SKM-1 treated with dmso at 0.1 percent for 144 hours (cell line): ENCODE measurements around the gene WDR73.
"Not testable (repeated sequence)": the region's sequence is repeated elsewhere in the genome, so short reads cannot be mapped to it uniquely, and the experiment has no call there.

ENCODE experiments used
- DNase-seq: peaks from one replicate; lab custom pipeline; 2025; ENCODE audit not compliant: unreplicated experiment; lab: John Stamatoyannopoulos, UW

WDR73 gene

GRCh38 chr15:84658080-84658787 lies 4.2 kb upstream of the WDR73 start, which contains the start of gene NMB:
TSS of gene NMB (minus strand) at chr15:84658199. CDS start at chr15:84658152, 47 bp downstream.
- DNase-seq = peak; percentile 83

GRCh38 chr15:84657748-84658079 lies 3.6 kb upstream of the WDR73 start:
- no peak for DNase-seq

GRCh38 chr15:84656972-84657371 lies 2.9 kb upstream of the WDR73 start:
- no peak for DNase-seq

GRCh38 chr15:84654689-84655453 lies 788 bp upstream of the WDR73 start:
- peak; percentile 60 for DNase-seq

- DNase-seq = no peak
These were observed 536 bp downstream of the WDR73 start for GRCh38 chr15:84653584-84653909.

GRCh38 chr15:84649706-84650105 lies 4.4 kb downstream of the WDR73 start:
- no peak for DNase-seq

- DNase-seq = no peak
These were observed 5.5 kb downstream of the WDR73 start for GRCh38 chr15:84648539-84648938.

- DNase-seq = no peak
These were observed 6.4 kb downstream of the WDR73 start for GRCh38 chr15:84647726-84648125.

- no peak for DNase-seq
These were observed 8.1 kb downstream of the WDR73 start for GRCh38 chr15:84645997-84646396.

- DNase-seq = no peak
These were observed 8.6 kb downstream of the WDR73 start for GRCh38 chr15:84645496-84645895.

GRCh38 chr15:84643838-84644237 lies 10.2 kb downstream of the WDR73 start:
- DNase-seq = no peak

- DNase-seq = not testable (repeated sequence)
These were observed 11.4 kb downstream of the WDR73 start for GRCh38 chr15:84642640-84643039.

- not testable (repeated sequence) for DNase-seq
These were observed 12.2 kb downstream of the WDR73 start for GRCh38 chr15:84641871-84642270.

- no peak for DNase-seq
These were observed 16.0 kb downstream of the WDR73 start for GRCh38 chr15:84638103-84638502.

- no peak for DNase-seq
These were observed 19.8 kb downstream of the WDR73 start for GRCh38 chr15:84634228-84634837.

GRCh38 chr15:84633311-84634227 lies 20.5 kb downstream of the WDR73 start:
- peak; percentile 31 for DNase-seq

- DNase-seq = no peak
These were observed 22.3 kb downstream of the WDR73 start for GRCh38 chr15:84631706-84632272.

- DNase-seq = no peak
These were observed 25.1 kb downstream of the WDR73 start for GRCh38 chr15:84629033-84629432.

GRCh38 chr15:84625123-84625522 lies 29.0 kb downstream of the WDR73 start:
- DNase-seq = no peak

- DNase-seq = no peak
These were observed 29.7 kb downstream of the WDR73 start for GRCh38 chr15:84624359-84624758.
